K562 (cell line): Measurements from ENCODE around the gene USPL1. TPM values are rescaled to one million over a fixed set of nuclear protein-coding genes. Genes with fewer than 3 reads are reported as not detected.
A peak's percentile ranks its signal among the peaks of the same experiment; 100 is the strongest.

Experiments used
- CBX1 ChIP-seq: sonication (generic); IDR thresholded peaks from 2 replicates; pipeline ENCODE4 v1.6.1; 2016; ENCODE audit warnings: antibody characterized with exemption, low read depth, mild to moderate bottlenecking
- DPF2 ChIP-seq: fragments of 450-650 bp; IDR thresholded peaks from 2 replicates; pipeline ENCODE4 v1.6.1; 2016
- FOSL1 ChIP-seq: fragments of 200-800 bp; sonication (Bioruptor generic); conservative IDR thresholded peaks from 2 replicates; pipeline ENCODE4 v1.6.1; 2016; ENCODE audit warnings: missing genetic modification characterization, missing compliant biosample characterization
- FOXA3 ChIP-seq, 2 experiments: fragments of 450-650 bp in 1 of 2; sonication (generic) in 1 of 2; formaldehyde crosslinking; IDR thresholded peaks in 1 of 2; conservative IDR thresholded peaks in 1 of 2; 2 replicates each; pipeline versions ENCODE4 v1.4.0 to v1.8.0; 2020 to 2022; ENCODE audit warnings: mild to moderate bottlenecking in 2 of 2, missing genetic modification reagents in 1 of 2
- MTA2 ChIP-seq: fragments of 450-650 bp; IDR thresholded peaks from 2 replicates; pipeline ENCODE4 v1.6.1; 2016; ENCODE audit warnings: low read depth
- NFIC ChIP-seq: fragments of 450-650 bp; IDR thresholded peaks from 2 replicates; pipeline ENCODE4 v1.6.1; 2017; ENCODE audit warnings: mild to moderate bottlenecking, inconsistent platforms
- SMARCA4 ChIP-seq: fragments of 450-650 bp; IDR thresholded peaks from 2 replicates; pipeline ENCODE4 v1.6.1; 2016
- SOX6 ChIP-seq: fragments of 450-650 bp; IDR thresholded peaks from 2 replicates; pipeline ENCODE4 v1.6.1; 2014; ENCODE audit warnings: mild to moderate bottlenecking
- TEAD4 ChIP-seq, 2 experiments: sonication (generic) in 1 of 2; formaldehyde crosslinking in 1 of 2; IDR thresholded peaks; 2 replicates each; pipeline versions ENCODE4 v1.6.1 to v1.8.0; 2012 to 2022; ENCODE audit warnings: borderline replicate concordance in 1 of 2, inconsistent platforms in 1 of 2, low read length in 1 of 2, mild to moderate bottlenecking in 1 of 2, missing genetic modification reagents in 1 of 2
- ZNF23 ChIP-seq: fragments of 250-450 bp; sonication (Bioruptor Pico); IDR thresholded peaks from 2 replicates; pipeline ENCODE4 v1.4.0; 2020; ENCODE audit warnings: mild to moderate bottlenecking
- polyA plus RNA-seq, 8 experiments: library from polyadenylated mRNA; depleted of rRNA in 4 of 8; stranded (reverse) in 5 of 8; unstranded in 3 of 8; fragments of >200 nt; fragmentation: Nextera tagmentation in 2 of 8; fragmentation: Illumina TruSeq in 1 of 8; extraction: Ambion mirVana in 2 of 8; extraction: Trizol in 1 of 8; gene quantifications; 2 replicates each; pipeline versions ENCODE4 v1.2.1 to v1.2.3, GENCODE V29; 2011 to 2014; ENCODE audit warnings: inconsistent platforms in 1 of 8, missing spikeins in 1 of 8
- total RNA-seq, 7 experiments: library from RNA; depleted of rRNA in 6 of 7; stranded (reverse); fragments of >200 nt in 6 of 7; fragmentation: Illumina TruSeq in 2 of 7; extraction: Trizol in 2 of 7; gene quantifications; 2 replicates each; pipeline versions ENCODE4 v1.2.1 to v1.2.3, GENCODE V29; 2011 to 2021; ENCODE audit warnings: low replicate concordance in 1 of 7
- TF ChIP-seq, protein P1 (sequence below): IDR thresholded peaks from 3 replicates; pipeline ENCODE4 v1.6.1; 2011; ENCODE audit warnings: borderline replicate concordance, mild to moderate bottlenecking; ENCODE audit not compliant: insufficient read length, insufficient read depth
- TF ChIP-seq, protein P2 (sequence below), 2 experiments: fragments of 450-650 bp in 1 of 2; sonication (generic) in 1 of 2; formaldehyde crosslinking in 1 of 2; IDR thresholded peaks; 2 replicates each; pipeline versions ENCODE4 v1.7.1 to v1.9.0; 2016 to 2022; ENCODE audit warnings: inconsistent platforms in 1 of 2, mild to moderate bottlenecking in 1 of 2, missing genetic modification reagents in 1 of 2
- TF ChIP-seq, protein P3 (sequence below): sonication (generic); formaldehyde crosslinking; IDR thresholded peaks from 2 replicates; pipeline ENCODE4 v1.9.0; 2022; ENCODE audit warnings: mild to moderate bottlenecking, missing genetic modification reagents
- TF ChIP-seq, protein P4 (sequence below): sonication (generic); formaldehyde crosslinking; IDR thresholded peaks from 2 replicates; pipeline ENCODE4 v1.5.0; 2020; ENCODE audit warnings: missing genetic modification reagents
- TF ChIP-seq, protein P5 (sequence below), 2 experiments: fragments of 450-650 bp; IDR thresholded peaks; 2 replicates each; pipeline ENCODE4 v1.6.1; 2016

The USPL1 gene
- total and polyA plus RNA-seq, 9 of the 15 experiments (the other 6 are each of a cell fraction or from before 2014, with no cell fraction given), result 5.5 to 18.0 (median 12.0) TPM

DNA sequence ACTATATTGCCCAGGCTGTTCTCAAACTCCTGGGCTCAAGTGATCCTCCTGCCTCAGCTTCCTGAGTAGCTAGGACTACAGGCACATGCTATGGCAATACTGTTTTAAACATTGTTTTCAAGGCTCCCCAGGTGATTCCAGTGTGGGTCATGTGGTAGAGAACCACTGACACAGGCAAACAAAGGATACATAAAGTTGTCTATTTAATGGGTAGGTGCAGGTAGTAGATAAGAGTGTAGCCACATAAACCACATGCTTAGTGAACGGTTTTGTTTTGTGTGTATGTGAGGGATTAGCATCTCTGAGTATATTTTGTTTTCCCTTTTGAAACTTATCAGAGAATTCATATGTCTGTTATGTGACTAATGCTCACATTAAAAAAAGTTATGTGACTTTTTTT lies 36.7 kb downstream of the USPL1 start (continued):
- TF ChIP-seq, protein P1, sequence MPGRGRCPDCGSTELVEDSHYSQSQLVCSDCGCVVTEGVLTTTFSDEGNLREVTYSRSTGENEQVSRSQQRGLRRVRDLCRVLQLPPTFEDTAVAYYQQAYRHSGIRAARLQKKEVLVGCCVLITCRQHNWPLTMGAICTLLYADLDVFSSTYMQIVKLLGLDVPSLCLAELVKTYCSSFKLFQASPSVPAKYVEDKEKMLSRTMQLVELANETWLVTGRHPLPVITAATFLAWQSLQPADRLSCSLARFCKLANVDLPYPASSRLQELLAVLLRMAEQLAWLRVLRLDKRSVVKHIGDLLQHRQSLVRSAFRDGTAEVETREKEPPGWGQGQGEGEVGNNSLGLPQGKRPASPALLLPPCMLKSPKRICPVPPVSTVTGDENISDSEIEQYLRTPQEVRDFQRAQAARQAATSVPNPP, result no peak
- TF ChIP-seq, protein P2, sequence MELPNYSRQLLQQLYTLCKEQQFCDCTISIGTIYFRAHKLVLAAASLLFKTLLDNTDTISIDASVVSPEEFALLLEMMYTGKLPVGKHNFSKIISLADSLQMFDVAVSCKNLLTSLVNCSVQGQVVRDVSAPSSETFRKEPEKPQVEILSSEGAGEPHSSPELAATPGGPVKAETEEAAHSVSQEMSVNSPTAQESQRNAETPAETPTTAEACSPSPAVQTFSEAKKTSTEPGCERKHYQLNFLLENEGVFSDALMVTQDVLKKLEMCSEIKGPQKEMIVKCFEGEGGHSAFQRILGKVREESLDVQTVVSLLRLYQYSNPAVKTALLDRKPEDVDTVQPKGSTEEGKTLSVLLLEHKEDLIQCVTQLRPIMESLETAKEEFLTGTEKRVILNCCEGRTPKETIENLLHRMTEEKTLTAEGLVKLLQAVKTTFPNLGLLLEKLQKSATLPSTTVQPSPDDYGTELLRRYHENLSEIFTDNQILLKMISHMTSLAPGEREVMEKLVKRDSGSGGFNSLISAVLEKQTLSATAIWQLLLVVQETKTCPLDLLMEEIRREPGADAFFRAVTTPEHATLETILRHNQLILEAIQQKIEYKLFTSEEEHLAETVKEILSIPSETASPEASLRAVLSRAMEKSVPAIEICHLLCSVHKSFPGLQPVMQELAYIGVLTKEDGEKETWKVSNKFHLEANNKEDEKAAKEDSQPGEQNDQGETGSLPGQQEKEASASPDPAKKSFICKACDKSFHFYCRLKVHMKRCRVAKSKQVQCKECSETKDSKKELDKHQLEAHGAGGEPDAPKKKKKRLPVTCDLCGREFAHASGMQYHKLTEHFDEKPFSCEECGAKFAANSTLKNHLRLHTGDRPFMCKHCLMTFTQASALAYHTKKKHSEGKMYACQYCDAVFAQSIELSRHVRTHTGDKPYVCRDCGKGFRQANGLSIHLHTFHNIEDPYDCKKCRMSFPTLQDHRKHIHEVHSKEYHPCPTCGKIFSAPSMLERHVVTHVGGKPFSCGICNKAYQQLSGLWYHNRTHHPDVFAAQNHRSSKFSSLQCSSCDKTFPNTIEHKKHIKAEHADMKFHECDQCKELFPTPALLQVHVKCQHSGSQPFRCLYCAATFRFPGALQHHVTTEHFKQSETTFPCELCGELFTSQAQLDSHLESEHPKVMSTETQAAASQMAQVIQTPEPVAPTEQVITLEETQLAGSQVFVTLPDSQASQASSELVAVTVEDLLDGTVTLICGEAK (IDR thresholded peaks at IDR 0.05), result peak; percentile 78
- TF ChIP-seq, protein P2 (CRISPR knock-in tag; IDR thresholded peaks at IDR 0.05), result peak; percentile 71
- TF ChIP-seq, protein P3, sequence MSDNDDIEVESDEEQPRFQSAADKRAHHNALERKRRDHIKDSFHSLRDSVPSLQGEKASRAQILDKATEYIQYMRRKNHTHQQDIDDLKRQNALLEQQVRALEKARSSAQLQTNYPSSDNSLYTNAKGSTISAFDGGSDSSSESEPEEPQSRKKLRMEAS, result 0 out of 2 replicates have a peak, but pooled peaks have one; percentile 21
- TF ChIP-seq SOX6 (peak; percentile 70), FOSL1 (tag) (peak; percentile 86), ZNF23 (CRISPR knock-in tag) (no peak), CBX1 (no peak), MTA2 (peak; percentile 50), TEAD4 (IDR thresholded peaks at IDR 0.05; ENCODE audit: low read length) (peak; percentile 77), TEAD4 (CRISPR knock-in tag; IDR thresholded peaks at IDR 0.05; ENCODE audit: borderline replicate concordance) (no peak), DPF2 (peak; percentile 41; the same call in 1 of the 2 replicates), FOXA3 (CRISPR knock-in tag; conservative IDR thresholded peaks at IDR 0.05 in 1 of 2, IDR thresholded peaks at IDR 0.05 in 1 of 2) (0 out of 4 replicates have a peak, but pooled peaks of 1 of the 2 experiments have one; percentile 33), SMARCA4 (peak; percentile 55; the same call in 1 of the 2 replicates), NFIC (no peak)
- TF ChIP-seq, protein P4, sequence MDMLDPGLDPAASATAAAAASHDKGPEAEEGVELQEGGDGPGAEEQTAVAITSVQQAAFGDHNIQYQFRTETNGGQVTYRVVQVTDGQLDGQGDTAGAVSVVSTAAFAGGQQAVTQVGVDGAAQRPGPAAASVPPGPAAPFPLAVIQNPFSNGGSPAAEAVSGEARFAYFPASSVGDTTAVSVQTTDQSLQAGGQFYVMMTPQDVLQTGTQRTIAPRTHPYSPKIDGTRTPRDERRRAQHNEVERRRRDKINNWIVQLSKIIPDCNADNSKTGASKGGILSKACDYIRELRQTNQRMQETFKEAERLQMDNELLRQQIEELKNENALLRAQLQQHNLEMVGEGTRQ (CRISPR knock-in tag), result 0 out of 2 replicates have a peak, but pooled peaks have one; percentile 5
- TF ChIP-seq, protein P5, sequence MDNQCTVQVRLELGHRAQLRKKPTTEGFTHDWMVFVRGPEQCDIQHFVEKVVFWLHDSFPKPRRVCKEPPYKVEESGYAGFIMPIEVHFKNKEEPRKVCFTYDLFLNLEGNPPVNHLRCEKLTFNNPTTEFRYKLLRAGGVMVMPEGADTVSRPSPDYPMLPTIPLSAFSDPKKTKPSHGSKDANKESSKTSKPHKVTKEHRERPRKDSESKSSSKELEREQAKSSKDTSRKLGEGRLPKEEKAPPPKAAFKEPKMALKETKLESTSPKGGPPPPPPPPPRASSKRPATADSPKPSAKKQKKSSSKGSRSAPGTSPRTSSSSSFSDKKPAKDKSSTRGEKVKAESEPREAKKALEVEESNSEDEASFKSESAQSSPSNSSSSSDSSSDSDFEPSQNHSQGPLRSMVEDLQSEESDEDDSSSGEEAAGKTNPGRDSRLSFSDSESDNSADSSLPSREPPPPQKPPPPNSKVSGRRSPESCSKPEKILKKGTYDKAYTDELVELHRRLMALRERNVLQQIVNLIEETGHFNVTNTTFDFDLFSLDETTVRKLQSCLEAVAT (IDR thresholded peaks at IDR 0.05), result peak in 1 of 2 experiments; percentile 78; a peak in 2 of 4 replicates
